GM18499 (cell line): Measurements from ENCODE around the gene TPSB2.
"Not testable (repeated sequence)": the region's sequence is repeated elsewhere in the genome, so short reads cannot be mapped to it uniquely, and the experiment has no call there.

Source experiments
- ATAC-seq: cut with Tn5 transposase; IDR thresholded peaks from one replicate; pipeline ENCODE4 v1.9.1; 2021; ENCODE audit warnings: moderate number of reproducible peaks; ENCODE audit not compliant: insufficient read depth, unreplicated experiment

The TPSB2 gene

DNA sequence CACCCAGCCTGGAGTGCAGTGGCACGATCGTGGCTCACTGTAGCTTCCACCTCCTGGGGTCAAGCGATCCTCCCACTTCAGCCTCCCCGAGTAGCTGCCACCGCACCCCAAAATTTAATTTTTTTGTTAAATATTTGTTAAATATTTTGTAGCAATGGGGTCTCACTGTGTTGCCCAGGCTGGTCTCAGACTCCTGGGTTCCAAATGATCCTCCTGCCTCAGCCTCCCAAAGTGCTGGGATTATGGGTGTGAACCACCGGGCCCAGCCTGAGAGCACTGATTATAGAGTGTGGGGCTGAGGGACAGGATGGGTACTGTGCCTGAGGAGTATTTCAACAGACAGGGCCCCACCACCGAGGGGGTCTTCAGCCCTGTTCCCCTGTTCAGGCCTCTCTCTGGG, 40.5 kb downstream of the TPSB2 start:
- ATAC-seq: no peak

DNA sequence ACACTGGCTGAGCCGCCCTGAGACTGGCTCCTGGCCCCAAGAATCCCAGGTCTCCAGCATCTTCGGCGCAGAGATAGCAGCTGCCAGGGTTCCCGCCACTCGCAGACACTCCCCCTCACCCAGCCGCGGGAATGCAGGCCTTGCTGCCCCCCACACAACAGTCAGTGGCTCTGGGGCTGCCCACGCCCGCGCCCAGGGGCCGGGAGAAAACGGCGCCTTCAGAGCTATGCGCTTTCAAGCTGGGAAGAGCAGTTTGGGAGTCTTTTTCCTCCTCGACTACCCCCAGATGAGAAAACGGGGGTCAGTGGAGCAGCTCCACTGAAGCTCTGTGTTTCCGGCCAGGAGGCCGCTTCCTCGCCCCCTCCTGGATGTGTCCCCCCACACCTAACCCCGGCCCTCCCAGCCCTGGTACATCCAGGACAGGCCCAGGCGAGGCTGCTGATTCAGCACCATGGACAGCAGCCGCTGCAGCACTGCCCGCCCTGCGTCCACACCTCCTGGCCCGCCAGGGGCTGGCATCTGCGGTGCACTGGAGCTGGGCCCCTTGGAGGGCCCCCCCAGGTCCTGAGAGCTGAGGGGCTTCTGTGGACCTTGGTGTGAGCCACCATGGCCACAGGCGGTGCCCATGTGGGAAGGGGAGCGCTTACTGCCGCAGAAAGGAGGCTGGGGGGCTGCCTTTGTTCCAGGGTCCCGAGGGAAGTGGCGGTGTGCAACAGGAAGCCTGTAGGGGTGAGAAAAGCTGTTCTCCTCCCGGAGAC, 41.4 kb downstream of the TPSB2 start:
- no peak for ATAC-seq

DNA sequence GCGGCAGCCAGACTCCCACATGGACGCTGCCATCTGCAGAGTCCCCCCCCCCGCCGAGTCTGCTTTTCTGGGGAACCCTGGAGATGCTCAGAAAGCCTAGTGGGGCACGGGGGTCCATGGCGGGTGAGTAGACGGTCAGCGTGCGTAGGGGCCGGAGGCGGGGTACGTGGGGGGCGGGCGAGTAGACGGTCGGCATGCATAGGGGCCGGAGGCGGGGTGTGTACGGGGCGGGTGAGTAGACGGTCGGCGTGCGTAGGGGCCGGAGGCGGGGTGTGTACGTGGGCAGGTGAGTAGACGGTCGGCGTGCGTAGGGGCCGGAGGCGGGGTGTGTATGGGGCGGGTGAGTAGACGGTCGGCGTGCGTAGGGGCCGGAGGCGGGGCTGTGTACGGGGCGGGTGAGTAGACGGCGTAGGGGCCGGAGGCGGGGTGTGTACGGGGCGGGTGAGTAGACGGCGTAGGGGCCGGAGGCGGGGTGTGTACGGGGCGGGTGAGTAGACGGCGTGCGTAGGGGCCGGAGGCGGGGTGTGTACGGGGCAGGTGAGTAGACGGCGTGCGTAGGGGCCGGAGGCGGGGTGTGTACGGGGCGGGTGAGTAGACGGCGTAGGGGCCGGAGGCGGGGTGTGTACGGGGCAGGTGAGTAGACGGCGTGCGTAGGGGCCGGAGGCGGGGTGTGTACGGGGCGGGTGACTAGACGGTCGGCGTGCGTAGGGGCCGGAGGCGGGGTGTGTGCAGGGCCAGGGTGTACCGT, 44.4 kb downstream of the TPSB2 start:
- not testable (repeated sequence) for ATAC-seq

DNA sequence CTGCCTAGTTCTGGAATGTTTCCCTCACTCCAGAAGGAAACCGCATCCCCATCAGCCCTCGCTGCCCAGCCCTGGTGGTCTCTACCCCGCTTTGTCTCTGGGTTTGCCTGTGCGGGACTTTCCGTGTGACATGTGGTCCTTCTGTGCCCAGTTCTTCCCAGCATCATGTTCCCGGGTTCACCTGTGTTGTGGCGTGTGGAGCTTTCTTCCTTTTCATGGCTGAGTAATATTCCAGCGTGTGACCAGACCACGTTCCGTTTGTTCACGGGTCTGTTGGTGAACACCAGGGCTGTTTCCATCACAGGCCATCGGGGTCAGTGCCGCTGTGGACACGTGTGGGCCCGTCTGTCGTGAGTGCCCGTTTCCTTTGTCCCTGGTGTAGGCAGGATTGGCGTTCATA, 45.0 kb downstream of the TPSB2 start:
- no peak for ATAC-seq

DNA sequence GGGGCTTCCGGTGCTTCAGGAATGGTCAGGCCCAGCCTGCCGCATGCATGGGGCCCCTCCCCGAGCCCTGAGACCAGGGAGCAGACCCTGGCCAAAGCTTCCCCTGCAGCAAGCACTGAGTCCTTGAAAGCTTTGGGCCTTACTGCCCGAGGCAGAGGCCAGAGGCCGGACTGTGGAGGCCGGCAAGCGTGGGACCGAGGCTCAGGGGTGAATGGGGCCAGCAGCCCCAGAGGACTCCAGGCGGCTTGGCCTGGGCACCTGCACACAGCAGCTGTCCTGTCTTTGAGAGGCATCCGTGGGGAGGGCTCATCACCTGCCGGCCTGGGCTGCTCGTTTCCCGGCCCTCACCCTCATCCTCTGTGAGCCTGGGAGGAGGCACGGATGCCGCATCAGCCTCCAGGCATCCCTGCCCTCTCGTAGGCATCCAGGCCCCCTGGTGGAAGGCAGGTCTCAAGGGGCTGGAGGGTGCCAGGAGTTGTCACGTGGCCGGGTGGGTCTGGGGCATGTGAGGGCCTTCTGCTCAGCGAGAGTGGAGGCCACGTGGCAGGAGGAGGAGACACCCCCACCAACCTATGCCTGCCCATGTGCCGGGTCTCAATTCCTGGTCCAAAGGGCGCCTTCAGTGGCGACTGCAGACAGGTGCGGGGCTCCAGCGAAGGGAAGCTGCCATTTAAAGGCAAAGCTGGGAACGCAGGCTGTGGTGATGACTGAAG, 45.7 kb downstream of the TPSB2 start:
- no peak for ATAC-seq

DNA sequence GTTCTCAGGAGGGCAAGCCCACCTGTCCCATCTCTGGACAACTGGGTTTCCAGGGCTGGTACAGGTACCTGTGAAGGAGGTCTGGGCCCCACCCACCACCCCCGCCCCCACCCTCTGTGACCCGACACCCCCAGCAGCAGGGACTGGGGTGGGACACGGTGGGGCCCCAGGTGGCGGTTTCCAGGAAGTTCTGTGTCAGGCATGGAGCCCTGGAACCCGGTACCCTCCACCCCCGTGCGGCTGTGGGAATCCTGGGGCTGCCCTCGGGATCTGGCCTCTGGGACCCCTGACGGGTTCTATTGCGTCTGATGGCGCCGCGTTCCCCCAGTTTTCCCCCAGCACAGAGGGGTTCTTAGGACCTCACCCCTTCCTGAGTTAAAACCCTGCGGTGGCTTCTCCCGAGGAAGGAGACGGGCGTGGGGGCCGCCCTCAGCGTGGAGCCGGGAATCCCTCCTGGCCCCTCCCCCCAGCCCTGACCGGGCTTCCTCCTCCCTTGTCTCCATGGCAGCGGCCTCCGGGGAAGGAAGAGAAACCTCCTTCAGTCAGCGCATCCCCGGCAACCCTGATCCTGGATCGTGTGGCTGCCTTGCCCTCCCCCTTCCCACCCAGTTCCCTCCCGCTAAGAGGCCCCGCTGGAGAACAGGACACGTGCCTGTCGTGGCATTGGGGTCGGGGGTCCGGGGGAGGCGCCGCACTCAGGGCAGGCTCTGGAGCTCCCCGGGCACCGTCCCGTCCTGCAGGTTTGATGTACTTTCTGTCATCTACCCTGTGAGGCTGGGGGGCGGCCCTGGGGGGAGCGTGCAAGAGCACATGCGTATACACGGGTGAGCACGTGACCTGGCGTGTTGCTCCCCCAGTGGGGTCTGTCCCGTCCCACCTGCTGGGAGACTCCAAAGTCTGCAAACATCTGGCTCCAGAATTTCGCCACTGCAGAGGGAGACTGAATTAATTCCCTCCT, 46.8 kb downstream of the TPSB2 start:
- ATAC-seq: no peak

DNA sequence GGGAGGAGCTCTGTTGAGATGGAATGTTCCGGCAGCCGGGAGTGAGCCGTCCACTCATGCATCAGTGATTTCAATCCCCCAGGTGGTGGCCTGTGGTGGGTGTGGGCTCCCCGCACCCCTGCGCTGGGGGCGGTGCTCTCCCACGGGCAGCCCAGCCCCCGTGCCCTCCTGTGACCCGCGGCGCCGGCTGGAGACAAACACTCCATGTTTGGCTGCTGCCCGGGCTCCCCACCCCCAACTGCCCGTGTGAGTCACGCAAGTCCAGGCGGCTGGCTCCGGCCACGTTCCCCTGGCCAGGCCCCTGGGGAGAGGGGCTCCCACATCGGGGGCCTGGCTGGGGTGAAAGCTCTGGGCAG, 47.7 kb downstream of the TPSB2 start:
- no peak for ATAC-seq

DNA sequence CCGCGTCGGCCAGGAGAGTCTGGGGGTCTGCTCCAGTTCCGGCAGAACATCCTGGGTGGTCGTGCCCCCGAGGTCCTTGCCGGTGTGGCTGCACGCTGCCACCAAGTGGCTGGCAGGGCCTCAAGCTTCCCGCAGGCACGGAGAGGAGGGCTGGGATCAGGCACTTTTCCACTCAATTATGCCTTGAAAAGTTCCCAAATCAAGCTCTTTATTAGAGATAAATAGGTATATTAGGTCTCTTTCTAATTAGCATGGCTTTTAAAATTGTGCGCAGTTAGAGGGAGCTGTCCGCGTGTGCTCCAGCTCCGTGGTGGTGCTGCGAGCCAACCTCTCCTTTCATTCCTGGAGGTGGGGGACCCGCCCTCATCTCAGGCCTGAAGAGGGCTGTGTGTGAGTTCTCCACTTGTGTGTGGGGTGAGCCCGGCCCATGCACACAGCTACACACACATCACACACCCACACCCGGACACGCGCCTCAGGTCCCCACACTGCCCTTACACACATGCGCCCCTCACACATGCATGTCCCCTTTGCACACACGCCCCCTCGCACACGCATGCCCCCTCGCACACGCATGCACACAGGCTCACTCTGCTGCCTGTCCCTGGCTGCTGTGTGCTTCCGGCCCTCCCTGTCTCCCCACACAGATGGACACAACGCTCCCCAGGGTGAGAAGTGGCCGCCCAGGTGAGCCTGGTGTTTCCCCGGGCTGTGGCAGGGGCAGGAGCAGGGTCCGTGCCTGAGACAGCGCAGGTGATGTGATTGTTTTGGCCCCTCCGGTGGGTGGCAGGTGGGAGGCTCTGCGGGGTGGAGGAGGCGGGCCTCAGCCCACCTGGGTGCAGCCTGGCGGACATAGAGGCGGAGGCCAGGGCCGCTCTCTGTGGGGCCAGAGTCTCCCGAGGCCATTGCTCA, 48.3 kb downstream of the TPSB2 start:
- ATAC-seq: no peak

DNA sequence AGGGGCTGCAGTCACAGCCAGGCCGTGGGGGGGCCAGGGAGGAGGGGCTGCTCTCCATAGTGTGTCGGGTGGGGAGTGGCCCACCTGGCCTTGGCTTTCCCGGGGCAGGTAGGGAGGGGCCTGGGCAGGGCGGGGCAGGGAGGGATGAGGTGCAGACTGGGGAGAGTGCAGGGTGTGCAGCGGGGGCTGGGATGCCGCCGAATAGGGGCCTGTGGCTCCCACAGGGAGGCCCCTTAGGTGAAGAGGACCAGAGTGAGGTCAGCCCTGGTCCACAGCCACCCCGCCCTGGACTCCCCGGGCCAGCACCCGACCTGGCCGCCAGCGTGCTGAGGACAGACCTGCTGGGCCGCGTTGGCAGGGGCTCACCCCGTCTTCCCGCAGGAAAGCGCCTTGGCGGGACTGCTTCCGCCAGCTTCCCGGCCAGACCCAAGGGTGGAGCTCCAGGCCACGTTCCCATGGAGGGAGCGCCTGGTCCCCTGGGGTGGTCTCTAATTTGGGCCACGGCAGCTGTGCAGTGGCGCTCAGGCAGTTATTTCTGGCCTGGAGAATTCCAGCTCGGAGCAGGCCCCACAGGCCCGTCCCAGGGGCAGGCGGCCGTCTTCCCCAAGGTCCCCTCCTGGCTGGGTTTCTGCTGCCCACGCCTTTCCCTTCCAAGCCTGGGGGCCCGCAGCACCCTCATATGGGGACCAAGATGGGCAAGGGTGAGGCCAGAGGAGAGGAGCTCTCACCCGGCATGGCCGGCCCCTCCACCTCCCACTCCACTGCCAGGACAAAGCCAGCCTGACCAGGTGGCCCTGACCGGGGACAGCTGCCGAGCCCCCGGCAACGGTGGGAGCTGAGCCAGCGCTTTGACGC, 49.2 kb downstream of the TPSB2 start:
- no peak for ATAC-seq
